ENCODE data around the gene MINDY4. TPM values are rescaled to one million over a fixed set of nuclear protein-coding genes. Genes with fewer than 3 reads are reported as not detected.

MINDY4 gene
- total and polyA plus RNA-seq, 4 donors = 0.93 to 6.1 (median 1.9) TPM

DNA sequence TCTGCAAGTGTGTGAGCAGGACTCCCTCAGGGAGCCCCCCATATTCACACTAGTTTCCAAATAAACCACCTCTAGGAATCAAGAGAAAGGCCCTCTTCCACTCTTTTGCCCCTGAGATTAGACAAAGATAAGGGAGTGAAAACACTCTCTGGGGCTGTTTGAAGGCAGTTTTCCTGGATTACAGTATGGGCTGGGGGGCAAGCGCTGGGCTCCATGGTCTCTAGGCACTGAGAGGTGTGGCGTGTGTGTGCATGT lies 141.4 kb downstream of the MINDY4 start:
- no peak overlapping the region for H3K27ac ChIP-seq (ENCODE audit: low read depth in 1 of 2, low read length in 2 of 2)
- 85% methylated on average over 2 of the region's 2 CpGs for WGBS
- no peak overlapping the region for H3K9ac ChIP-seq (ENCODE audit: low read depth in 1 of 2, low read length in 2 of 2)
- H3K4me1 ChIP-seq (ENCODE audit: control insufficient read depth in 4 of 4, insufficient read depth in 4 of 4, low read length in 3 of 4) = no peaks in the 10 kb centered on the region
- H3K9me3 ChIP-seq (ENCODE audit: control insufficient read depth in 4 of 4, low read length in 3 of 4) = no peaks in the 10 kb centered on the region
- H3K36me3 ChIP-seq (ENCODE audit: control insufficient read depth in 4 of 4, insufficient read depth in 3 of 4, low read depth in 1 of 4, low read length in 3 of 4) = no peaks in the 10 kb centered on the region
- DNase-seq (ENCODE audit: low spot score) = no peak
- H3K4me3 ChIP-seq (ENCODE audit: low read depth in 1 of 3, low read length in 3 of 3) = no peak overlapping the region
- TF ChIP-seq FOXA1 (IDR thresholded peaks at IDR 0.05) (no peak), RAD21 (IDR thresholded peaks at IDR 0.05) (no peak), RXRA (IDR thresholded peaks at IDR 0.05) (no peak), JUND (IDR thresholded peaks at IDR 0.05) (no peak), NR2F2 (IDR thresholded peaks at IDR 0.05) (no peak), SP1 (IDR thresholded peaks at IDR 0.05) (no peak), HNF4A (conservative IDR thresholded peaks at IDR 0.05) (no peak), HNF4G (IDR thresholded peaks at IDR 0.05) (no peak), EGR1 (IDR thresholded peaks at IDR 0.05; ENCODE audit: low read depth in 2 of 2) (no peak), GABPA (IDR thresholded peaks at IDR 0.05 in 1 of 2, conservative IDR thresholded peaks at IDR 0.05 in 1 of 2) (no peak)
- TF ChIP-seq, protein P1, sequence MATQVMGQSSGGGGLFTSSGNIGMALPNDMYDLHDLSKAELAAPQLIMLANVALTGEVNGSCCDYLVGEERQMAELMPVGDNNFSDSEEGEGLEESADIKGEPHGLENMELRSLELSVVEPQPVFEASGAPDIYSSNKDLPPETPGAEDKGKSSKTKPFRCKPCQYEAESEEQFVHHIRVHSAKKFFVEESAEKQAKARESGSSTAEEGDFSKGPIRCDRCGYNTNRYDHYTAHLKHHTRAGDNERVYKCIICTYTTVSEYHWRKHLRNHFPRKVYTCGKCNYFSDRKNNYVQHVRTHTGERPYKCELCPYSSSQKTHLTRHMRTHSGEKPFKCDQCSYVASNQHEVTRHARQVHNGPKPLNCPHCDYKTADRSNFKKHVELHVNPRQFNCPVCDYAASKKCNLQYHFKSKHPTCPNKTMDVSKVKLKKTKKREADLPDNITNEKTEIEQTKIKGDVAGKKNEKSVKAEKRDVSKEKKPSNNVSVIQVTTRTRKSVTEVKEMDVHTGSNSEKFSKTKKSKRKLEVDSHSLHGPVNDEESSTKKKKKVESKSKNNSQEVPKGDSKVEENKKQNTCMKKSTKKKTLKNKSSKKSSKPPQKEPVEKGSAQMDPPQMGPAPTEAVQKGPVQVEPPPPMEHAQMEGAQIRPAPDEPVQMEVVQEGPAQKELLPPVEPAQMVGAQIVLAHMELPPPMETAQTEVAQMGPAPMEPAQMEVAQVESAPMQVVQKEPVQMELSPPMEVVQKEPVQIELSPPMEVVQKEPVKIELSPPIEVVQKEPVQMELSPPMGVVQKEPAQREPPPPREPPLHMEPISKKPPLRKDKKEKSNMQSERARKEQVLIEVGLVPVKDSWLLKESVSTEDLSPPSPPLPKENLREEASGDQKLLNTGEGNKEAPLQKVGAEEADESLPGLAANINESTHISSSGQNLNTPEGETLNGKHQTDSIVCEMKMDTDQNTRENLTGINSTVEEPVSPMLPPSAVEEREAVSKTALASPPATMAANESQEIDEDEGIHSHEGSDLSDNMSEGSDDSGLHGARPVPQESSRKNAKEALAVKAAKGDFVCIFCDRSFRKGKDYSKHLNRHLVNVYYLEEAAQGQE (IDR thresholded peaks at IDR 0.05) = no peak
- TF ChIP-seq, protein P2, sequence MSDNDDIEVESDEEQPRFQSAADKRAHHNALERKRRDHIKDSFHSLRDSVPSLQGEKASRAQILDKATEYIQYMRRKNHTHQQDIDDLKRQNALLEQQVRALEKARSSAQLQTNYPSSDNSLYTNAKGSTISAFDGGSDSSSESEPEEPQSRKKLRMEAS (IDR thresholded peaks at IDR 0.05) = no peak
- TF ChIP-seq, protein P3, sequence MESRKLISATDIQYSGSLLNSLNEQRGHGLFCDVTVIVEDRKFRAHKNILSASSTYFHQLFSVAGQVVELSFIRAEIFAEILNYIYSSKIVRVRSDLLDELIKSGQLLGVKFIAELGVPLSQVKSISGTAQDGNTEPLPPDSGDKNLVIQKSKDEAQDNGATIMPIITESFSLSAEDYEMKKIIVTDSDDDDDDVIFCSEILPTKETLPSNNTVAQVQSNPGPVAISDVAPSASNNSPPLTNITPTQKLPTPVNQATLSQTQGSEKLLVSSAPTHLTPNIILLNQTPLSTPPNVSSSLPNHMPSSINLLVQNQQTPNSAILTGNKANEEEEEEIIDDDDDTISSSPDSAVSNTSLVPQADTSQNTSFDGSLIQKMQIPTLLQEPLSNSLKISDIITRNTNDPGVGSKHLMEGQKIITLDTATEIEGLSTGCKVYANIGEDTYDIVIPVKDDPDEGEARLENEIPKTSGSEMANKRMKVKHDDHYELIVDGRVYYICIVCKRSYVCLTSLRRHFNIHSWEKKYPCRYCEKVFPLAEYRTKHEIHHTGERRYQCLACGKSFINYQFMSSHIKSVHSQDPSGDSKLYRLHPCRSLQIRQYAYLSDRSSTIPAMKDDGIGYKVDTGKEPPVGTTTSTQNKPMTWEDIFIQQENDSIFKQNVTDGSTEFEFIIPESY (IDR thresholded peaks at IDR 0.05) = no peak
- TF ChIP-seq, protein P4, sequence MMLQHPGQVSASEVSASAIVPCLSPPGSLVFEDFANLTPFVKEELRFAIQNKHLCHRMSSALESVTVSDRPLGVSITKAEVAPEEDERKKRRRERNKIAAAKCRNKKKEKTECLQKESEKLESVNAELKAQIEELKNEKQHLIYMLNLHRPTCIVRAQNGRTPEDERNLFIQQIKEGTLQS (IDR thresholded peaks at IDR 0.05) = no peak
- no peaks in the 10 kb centered on the region for H3K27me3 ChIP-seq (ENCODE audit: control insufficient read depth in 4 of 4, insufficient read depth in 4 of 4, low read length in 3 of 4)

DNA sequence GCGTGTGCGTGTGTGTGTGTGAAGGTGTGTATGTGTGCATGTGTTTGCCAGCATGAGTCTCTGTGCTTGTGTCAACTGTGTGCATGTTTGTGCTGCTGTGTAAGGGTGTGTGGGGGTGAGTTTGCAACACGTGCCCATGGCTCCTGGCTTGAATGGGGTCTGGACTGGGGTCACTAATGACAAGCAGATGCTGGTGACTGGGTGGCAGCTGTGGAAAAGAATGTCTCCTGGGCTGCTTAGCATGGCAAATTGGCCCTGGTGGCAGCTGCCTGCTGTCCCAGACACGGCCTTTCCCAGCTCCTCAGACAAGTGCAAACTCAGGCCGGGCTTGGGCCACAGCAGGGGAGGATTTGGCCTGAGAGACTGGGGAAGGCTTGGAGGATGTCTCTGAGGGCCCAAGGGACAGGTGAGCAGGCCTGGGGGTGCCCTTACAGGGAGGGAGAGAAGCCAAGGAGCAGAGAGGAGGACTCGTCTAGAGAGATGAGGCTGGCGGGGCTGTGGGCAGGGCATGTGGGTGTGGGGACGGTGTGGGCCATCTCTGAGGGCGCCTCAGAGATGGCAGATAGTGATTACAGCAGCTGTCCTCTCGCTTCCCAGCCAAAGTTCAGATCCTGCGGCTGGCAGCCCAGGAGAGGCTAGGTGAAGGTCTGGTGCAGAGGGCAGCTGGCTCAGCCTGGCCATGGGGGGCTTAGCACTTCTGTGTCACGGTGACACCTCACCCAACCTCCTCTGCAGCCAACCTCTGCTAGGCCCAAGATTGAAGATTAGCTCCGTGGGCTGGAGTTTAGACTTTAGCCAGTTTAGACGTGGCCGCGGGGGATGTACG lies 142.0 kb downstream of the MINDY4 start:
- 66% methylated on average over 17 of the region's 17 CpGs for WGBS
- no peaks in the 10 kb centered on the region for H3K9me3 ChIP-seq (ENCODE audit: control insufficient read depth in 4 of 4, low read length in 3 of 4)
- no peak overlapping the region for H3K9ac ChIP-seq (ENCODE audit: low read depth in 1 of 2, low read length in 2 of 2)
- H3K36me3 ChIP-seq (ENCODE audit: control insufficient read depth in 4 of 4, insufficient read depth in 3 of 4, low read depth in 1 of 4, low read length in 3 of 4) = no peaks in the 10 kb centered on the region
- H3K27me3 ChIP-seq (ENCODE audit: control insufficient read depth in 4 of 4, insufficient read depth in 4 of 4, low read length in 3 of 4) = no peaks in the 10 kb centered on the region
- H3K4me1 ChIP-seq (ENCODE audit: control insufficient read depth in 4 of 4, insufficient read depth in 4 of 4, low read length in 3 of 4) = no peaks in the 10 kb centered on the region
- TF ChIP-seq JUND (IDR thresholded peaks at IDR 0.05) = no peak
- peak in 1 of 2 donors; percentile 53 for TF ChIP-seq HNF4A (conservative IDR thresholded peaks at IDR 0.05)
- no peak for TF ChIP-seq FOXA1 (IDR thresholded peaks at IDR 0.05)
- peak overlapping the region in 1 of 2 donors; percentile 22 for H3K27ac ChIP-seq (ENCODE audit: low read depth in 1 of 2, low read length in 2 of 2)
- DNase-seq (ENCODE audit: low spot score) = peak; percentile 67
- H3K4me3 ChIP-seq (ENCODE audit: low read depth in 1 of 3, low read length in 3 of 3) = peak overlapping the region in 1 of 3 donors; percentile 1
